Neutrophil (primary cell): ENCODE measurements around the gene KRTAP9-3.

Source experiments
- H3K27ac ChIP-seq: fragments of 200-600 bp; sonication (generic); 2 replicates; pipeline ENCODE4 v1.5.1; 2016; ENCODE audit warnings: mild to moderate bottlenecking, moderate library complexity
- H3K27me3 ChIP-seq: fragments of 200-600 bp; sonication (generic); 2 replicates; pipeline ENCODE4 v1.6.0; 2016; ENCODE audit warnings: mild to moderate bottlenecking
- H3K36me3 ChIP-seq: fragments of 200-600 bp; sonication (generic); 2 replicates; pipeline ENCODE4 v1.5.1; 2017
- H3K4me1 ChIP-seq, 2 experiments: fragments of 200-600 bp in 1 of 2; sonication (generic) in 1 of 2; 1 replicate in 1 of 2; 2 replicates in 1 of 2; pipeline versions ENCODE4 v1.5.1 to v1.6.1; 2013 to 2016; ENCODE audit warnings: low read depth in 1 of 2, low read length in 1 of 2, mild to moderate bottlenecking in 1 of 2, moderate library complexity in 1 of 2; ENCODE audit not compliant: control insufficient read depth in 1 of 2, insufficient read depth in 1 of 2
- H3K4me3 ChIP-seq, 2 experiments: fragments of 200-600 bp in 1 of 2; sonication (generic) in 1 of 2; 1 replicate in 1 of 2; 2 replicates in 1 of 2; pipeline ENCODE4 v1.5.1; 2013 to 2016; ENCODE audit warnings: low read depth in 1 of 2, low read length in 1 of 2, mild to moderate bottlenecking in 1 of 2, moderate library complexity in 1 of 2
- H3K9me3 ChIP-seq: fragments of 200-600 bp; sonication (generic); 2 replicates; pipeline ENCODE4 v1.5.1; 2016
- CTCF ChIP-seq: fragments of 200-600 bp; sonication (generic); IDR thresholded peaks from 2 replicates; pipeline ENCODE4 v1.5.1; 2016; ENCODE audit warnings: antibody characterized with exemption

Gene KRTAP9-3

GRCh38 chr17:41278176-41278955, 46.1 kb downstream of the KRTAP9-3 start:
- Histone ChIP-seq H3K36me3 (no peaks in the 10 kb centered on the region), H3K27ac (no peak overlapping the region), H3K4me1 (peaks cover under 1% of the 10 kb centered on the region in 2 experiments), H3K27me3 (peaks cover 21% of the 10 kb centered on the region), H3K4me3 (no peak overlapping the region), H3K9me3 (no peaks in the 10 kb centered on the region)
- no peak for TF ChIP-seq CTCF
